ENCODE measurements around the gene HTR4. TPM values are rescaled to one million over a fixed set of nuclear protein-coding genes. Genes with fewer than 3 reads are reported as not detected.

Gene HTR4
- polyA plus RNA-seq, 3 donors = not detected

DNA sequence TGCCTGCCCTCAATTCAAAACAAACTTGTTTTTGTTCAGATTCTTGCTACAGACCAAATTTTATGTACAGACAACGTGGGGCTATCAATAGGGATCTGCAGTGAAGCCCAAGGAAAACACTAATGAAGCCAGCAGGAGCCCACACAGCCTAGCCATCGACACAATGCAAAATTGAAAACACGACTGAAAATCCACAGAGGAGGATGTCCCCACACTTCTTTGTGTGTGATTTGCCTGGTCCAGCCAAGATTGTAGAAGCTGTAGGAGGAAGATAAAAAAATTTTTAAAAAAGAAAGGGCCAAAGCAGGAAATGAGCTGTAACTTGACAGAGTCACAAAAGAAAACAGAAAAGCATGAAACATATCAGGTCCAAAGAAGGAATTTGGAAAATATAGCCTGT is 34.8 kb downstream of the HTR4 start:
- Histone ChIP-seq H3K9ac (ENCODE audit: insufficient read depth, low read length, poor library complexity, severe bottlenecking) (no peak overlapping the region), H4K20me1 (ENCODE audit: insufficient read depth, low read length) (no peaks in the 10 kb centered on the region), H3K4me2 (replicated peaks; ENCODE audit: extremely low read depth, low read length, poor library complexity, severe bottlenecking) (no peak overlapping the region), H3K27me3 (ENCODE audit: control insufficient read depth in 2 of 2, insufficient read depth in 2 of 2, low read length in 2 of 2) (no peaks in the 10 kb centered on the region), H3K4me1 (ENCODE audit: control insufficient read depth in 1 of 2, insufficient read depth in 2 of 2, low read length in 2 of 2) (no peaks in the 10 kb centered on the region), H3K36me3 (replicated peaks in 1 of 2; ENCODE audit: control insufficient read depth in 1 of 2, insufficient read depth in 2 of 2, low read length in 2 of 2) (no peaks in the 10 kb centered on the region), H3K79me2 (ENCODE audit: insufficient read depth, low read length) (no peaks in the 10 kb centered on the region), H3K4me3 (replicated peaks in 1 of 3; ENCODE audit: low read depth in 2 of 3, low read length in 3 of 3) (no peak overlapping the region), H2AFZ (ENCODE audit: insufficient read depth, low read depth, low read length, poor library complexity, severe bottlenecking) (no peak overlapping the region), H3K9me3 (replicated peaks in 1 of 2; ENCODE audit: control insufficient read depth in 1 of 2, insufficient read depth in 1 of 2, low read length in 2 of 2) (no peaks in the 10 kb centered on the region), H3K27ac (ENCODE audit: low read depth in 1 of 2, low read length in 2 of 2) (no peak overlapping the region)
- Mint-ChIP-seq H3K4me3 (no peak overlapping the region), H3K27ac (no peak overlapping the region), H3K27me3 (ENCODE audit: low read depth in 3 of 3) (peaks cover 0 to 5% (median 2%) of the 10 kb centered on the region in 3 donors), H3K36me3 (no peaks in the 10 kb centered on the region), H3K4me1 (no peaks in the 10 kb centered on the region), H3K9me3 (peaks cover 0 to 2% (median 0%) of the 10 kb centered on the region in 7 donors)
- DNase-seq = no peak
- 78% methylated on average over 1 of the region's 3 CpGs for WGBS (ENCODE audit: insufficient coverage)
- intact Hi-C loops (cut with micrococcal nuclease) = no loop called here
- no peak for TF ChIP-seq CTCF (IDR thresholded peaks at IDR 0.05)

- no peak for DNase-seq
- no peak overlapping the region for H3K27ac Mint-ChIP-seq
Observed at GRCh38 chr5:148615644-148616275, 38.6 kb downstream of the HTR4 start.

More at GRCh38 chr5:148615644-148616275, 38.6 kb downstream of the HTR4 start:
- Histone ChIP-seq H3K27me3 (ENCODE audit: control insufficient read depth in 2 of 2, insufficient read depth in 2 of 2, low read length in 2 of 2) (no peaks in the 10 kb centered on the region), H3K36me3 (replicated peaks in 1 of 2; ENCODE audit: control insufficient read depth in 1 of 2, insufficient read depth in 2 of 2, low read length in 2 of 2) (no peaks in the 10 kb centered on the region), H3K79me2 (ENCODE audit: insufficient read depth, low read length) (no peaks in the 10 kb centered on the region), H3K4me2 (replicated peaks; ENCODE audit: extremely low read depth, low read length, poor library complexity, severe bottlenecking) (no peak overlapping the region), H3K9ac (ENCODE audit: insufficient read depth, low read length, poor library complexity, severe bottlenecking) (no peak overlapping the region), H3K27ac (ENCODE audit: low read depth in 1 of 2, low read length in 2 of 2) (no peak overlapping the region), H2AFZ (ENCODE audit: insufficient read depth, low read depth, low read length, poor library complexity, severe bottlenecking) (no peak overlapping the region), H3K4me3 (replicated peaks in 1 of 3; ENCODE audit: low read depth in 2 of 3, low read length in 3 of 3) (no peak overlapping the region), H3K9me3 (replicated peaks in 1 of 2; ENCODE audit: control insufficient read depth in 1 of 2, insufficient read depth in 1 of 2, low read length in 2 of 2) (no peaks in the 10 kb centered on the region), H4K20me1 (ENCODE audit: insufficient read depth, low read length) (no peaks in the 10 kb centered on the region), H3K4me1 (ENCODE audit: control insufficient read depth in 1 of 2, insufficient read depth in 2 of 2, low read length in 2 of 2) (no peaks in the 10 kb centered on the region)
- H3K4me1 Mint-ChIP-seq = no peaks in the 10 kb centered on the region
- no peak overlapping the region for H3K4me3 Mint-ChIP-seq
- peaks cover 0 to 2% (median 0%) of the 10 kb centered on the region in 3 donors for H3K27me3 Mint-ChIP-seq (ENCODE audit: low read depth in 3 of 3)
- intact Hi-C loops (cut with micrococcal nuclease) = no loop called here
- H3K36me3 Mint-ChIP-seq = no peaks in the 10 kb centered on the region
- no peak for TF ChIP-seq CTCF (IDR thresholded peaks at IDR 0.05)
- H3K9me3 Mint-ChIP-seq = peaks cover 0 to 2% (median 0%) of the 10 kb centered on the region in 7 donors
- 100% methylated on average over 1 of the region's 4 CpGs for WGBS (ENCODE audit: insufficient coverage)
